HCT116 (cell line): ENCODE results near the gene OR52R1. TPM values are rescaled to one million over a fixed set of nuclear protein-coding genes. Genes with fewer than 3 reads are reported as not detected.

Experiments
- ATAC-seq: fragments of 200-7000 bp; cut with Tn5 transposase; 2 replicates; pipeline ENCODE4 v1.9.1; 2020; ENCODE audit warnings: mild to moderate bottlenecking, moderate library complexity
- BruUV-seq: library from RNA; stranded (reverse); fragments of 400-500 nt; replicated peaks from 2 replicates; lab custom pipeline; 2021; lab: Mats Ljungman, UMichigan
- CTCF ChIA-PET: fragments of 300-600 bp; sonication (Branson Sonifier 250); formaldehyde crosslinking; loops from one replicate; lab custom pipeline; 2021; ENCODE audit warnings: antibody characterized with exemption; lab: Charles Lee
- POLR2A ChIA-PET: fragments of 300-600, 350-600 bp; sonication (Branson Sonifier 250); formaldehyde crosslinking; loops from one replicate; lab custom pipeline; 2021; ENCODE audit warnings: antibody characterized with exemption; lab: Charles Lee
- RAD21 ChIA-PET, 2 experiments: fragments of 300-600 bp; sonication (Branson Sonifier 250); formaldehyde crosslinking; loops; one replicate each; lab custom pipeline; 2023; ENCODE audit warnings: low total read pairs in 2 of 2; ENCODE audit not compliant: uncharacterized antibody in 2 of 2, unreplicated experiment in 2 of 2, low non-redundant PET in 1 of 2; lab: Charles Lee
- DNase-seq: peaks from one replicate; pipeline ENCODE4 v3.0.0-alpha.2; 2010; ENCODE audit warnings: low read depth, low spot score
- H2AFZ ChIP-seq: fragments of 200-600 bp; shearing (Covaris generic), sonication (generic); 2 replicates; pipeline ENCODE4 v1.6.1; 2017; ENCODE audit warnings: low read depth, mixed run types, mixed read lengths, antibody characterized with exemption, low read length; ENCODE audit not compliant: poor library complexity, severe bottlenecking
- H3K27ac ChIP-seq: 2 replicates; pipeline ENCODE4 v1.5.1; 2012; ENCODE audit warnings: low read depth, low read length
- H3K27me3 ChIP-seq: fragments of 200-600 bp; sonication (generic); 2 replicates; pipeline ENCODE4 v1.6.1; 2016; ENCODE audit warnings: mixed run types, low read length, mixed read lengths; ENCODE audit not compliant: insufficient read depth
- H3K36me3 ChIP-seq, 2 experiments: fragments of 200-500 bp in 1 of 2; fragments of 200-600 bp in 1 of 2; sonication (Bioruptor generic) in 1 of 2; sonication (generic) in 1 of 2; 2 replicates each; pipeline versions ENCODE4 v1.5.1 to v1.6.1; 2014 to 2016; ENCODE audit warnings: low read length in 2 of 2, inconsistent platforms in 1 of 2, mixed read lengths in 1 of 2, mixed run types in 1 of 2; ENCODE audit not compliant: insufficient read depth in 2 of 2, control insufficient read depth in 1 of 2
- H3K4me1 ChIP-seq, 2 experiments: fragments of 200-600 bp in 1 of 2; sonication (generic) in 1 of 2; 2 replicates each; pipeline versions ENCODE4 v1.5.1 to v1.6.1; 2012 to 2017; ENCODE audit warnings: low read length in 2 of 2, inconsistent platforms in 1 of 2, mild to moderate bottlenecking in 1 of 2, mixed read lengths in 1 of 2, mixed run types in 1 of 2, moderate library complexity in 1 of 2; ENCODE audit not compliant: insufficient read depth in 2 of 2, control insufficient read depth in 1 of 2
- H3K4me2 ChIP-seq: fragments of 200-600 bp; sonication (generic); 2 replicates; pipeline ENCODE4 v1.6.1; 2017; ENCODE audit warnings: mixed run types, low read length, mixed read lengths
- H3K4me3 ChIP-seq, 2 experiments: fragments of 200-600 bp in 1 of 2; sonication (generic) in 1 of 2; replicated peaks in 1 of 2; 2 replicates each; pipeline ENCODE4 v1.5.1; 2011 to 2016; ENCODE audit warnings: low read length in 2 of 2, control low read depth in 1 of 2, low read depth in 1 of 2, mild to moderate bottlenecking in 1 of 2, mixed read lengths in 1 of 2, mixed run types in 1 of 2
- H3K79me2 ChIP-seq: fragments of 200-600 bp; sonication (generic); 2 replicates; pipeline ENCODE4 v1.6.1; 2017; ENCODE audit warnings: mild to moderate bottlenecking, mixed run types, low read length, moderate library complexity, mixed read lengths; ENCODE audit not compliant: insufficient read depth
- H3K9ac ChIP-seq: fragments of 200-600 bp; sonication (generic); 2 replicates; pipeline ENCODE4 v1.6.1; 2016; ENCODE audit warnings: low read length, mixed read lengths
- H3K9me2 ChIP-seq: fragments of 200-600 bp; sonication (generic), shearing (Covaris generic); 2 replicates; pipeline ENCODE4 v1.6.1; 2017; ENCODE audit warnings: mixed run types, mild to moderate bottlenecking, moderate library complexity; ENCODE audit not compliant: insufficient read depth
- H3K9me3 ChIP-seq, 2 experiments: fragments of 200-500 bp in 1 of 2; fragments of 200-600 bp in 1 of 2; sonication (Bioruptor generic) in 1 of 2; sonication (generic) in 1 of 2; 2 replicates each; pipeline ENCODE4 v1.6.1; 2014 to 2017; ENCODE audit warnings: low read length in 2 of 2, mixed read lengths in 2 of 2, inconsistent platforms in 1 of 2, low read depth in 1 of 2, mild to moderate bottlenecking in 1 of 2, mixed run types in 1 of 2, moderate library complexity in 1 of 2; ENCODE audit not compliant: control insufficient read depth in 1 of 2, insufficient read depth in 1 of 2
- H4K20me1 ChIP-seq: fragments of 200-600 bp; sonication (generic), shearing (Covaris generic); 2 replicates; pipeline ENCODE4 v1.6.1; 2017; ENCODE audit warnings: mixed run types, mild to moderate bottlenecking, moderate library complexity; ENCODE audit not compliant: insufficient read depth
- CEBPB ChIP-seq: IDR thresholded peaks from 2 replicates; pipeline ENCODE4 v1.6.1; 2012; ENCODE audit warnings: low read depth
- EZH2phosphoT487 ChIP-seq: fragments of 200-600 bp; IDR thresholded peaks from 2 replicates; pipeline ENCODE4 v1.6.1; 2018; ENCODE audit warnings: antibody characterized with exemption, borderline replicate concordance
- JUND ChIP-seq: IDR thresholded peaks from 2 replicates; pipeline ENCODE4 v1.6.1; 2012
- POLR2AphosphoS5 ChIP-seq: IDR thresholded peaks from 2 replicates; pipeline ENCODE4 v1.6.1; 2011; ENCODE audit warnings: mild to moderate bottlenecking, low read depth, low read length, moderate library complexity
- SP1 ChIP-seq: IDR thresholded peaks from 2 replicates; pipeline ENCODE4 v1.6.1; 2012; ENCODE audit warnings: low read depth
- intact Hi-C: fragments of 100-400 bp; cut with micrococcal nuclease; formaldehyde crosslinking; loops from 2 replicates; pipeline ENCODE4 v1.10.0; 2022
- total RNA-seq: library from RNA; stranded (reverse); gene quantifications from one replicate; pipeline ENCODE4 v1.2.1, GENCODE V29; 2021; ENCODE audit not compliant: unreplicated experiment

The OR52R1 gene
- total RNA-seq, 1 experiment from 2014 or later = not detected

DNA sequence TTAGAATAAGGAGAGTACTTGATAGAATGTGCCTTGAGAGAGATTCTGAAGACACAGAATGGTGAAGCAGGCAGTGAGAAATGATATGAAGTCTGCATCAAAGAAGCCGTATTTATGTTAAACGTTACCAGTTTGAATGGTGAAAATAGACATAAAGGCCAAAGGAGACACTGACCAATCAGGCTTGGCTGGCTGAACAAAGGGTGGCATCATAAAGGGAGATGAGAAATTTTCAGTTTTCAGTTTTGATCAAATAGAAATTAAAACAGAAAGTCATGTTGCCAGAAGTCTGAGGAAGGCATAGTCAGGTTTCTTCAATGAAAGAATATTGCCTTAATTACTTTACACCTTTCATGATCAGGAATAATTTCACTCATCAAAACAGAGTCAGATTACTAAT lies 41.1 kb downstream of the OR52R1 start:
- Histone ChIP-seq H3K9ac (no peak overlapping the region), H3K9me3 (no peaks in the 10 kb centered on the region), H3K79me2 (no peaks in the 10 kb centered on the region), H3K4me3 (no peak overlapping the region), H3K9me2 (no peaks in the 10 kb centered on the region), H4K20me1 (peaks cover under 1% of the 10 kb centered on the region; the same call in 1 of the 2 replicates), H3K27ac (no peak overlapping the region), H3K4me2 (no peak overlapping the region), H2AFZ (no peak overlapping the region)
- ATAC-seq = no peak
- ChIA-PET POLR2A (no interaction called here), RAD21 (no interaction called here)
- no peak for TF ChIP-seq EZH2phosphoT487
- no peak for TF ChIP-seq SP1
- no peak for TF ChIP-seq JUND
- TF ChIP-seq CEBPB = no peak
- TF ChIP-seq POLR2AphosphoS5 = no peak
- TF ChIP-seq, all 23 proteins: peak for 0
- H3K36me3 ChIP-seq = no peaks in the 10 kb centered on the region
- intact Hi-C loops = no loop called here
- BruUV-seq = no TSS peak
- CTCF ChIA-PET = no interaction called here
- H3K27me3 ChIP-seq = peaks cover 20% of the 10 kb centered on the region
- no peaks in the 10 kb centered on the region for H3K4me1 ChIP-seq
- DNase-seq = no peak

Other genes with a start within 250 kb of the OR52R1 start
- not detected for gene OR52I2, start 222.6 kb downstream of the OR52R1 start, total RNA-seq
- gene OR52I1, start 210.3 kb downstream of the OR52R1 start, total RNA-seq = not detected
- 8.3 TPM for gene TRIM68, start 196.1 kb downstream of the OR52R1 start, total RNA-seq
- not detected for gene OR51D1, start 166.9 kb downstream of the OR52R1 start, total RNA-seq
- gene OR51E1, start 160.4 kb downstream of the OR52R1 start, total RNA-seq = not detected
- gene OR51E2, start 106.5 kb downstream of the OR52R1 start, total RNA-seq = not detected
- gene MMP26, start 99.6 kb downstream of the OR52R1 start, total RNA-seq = not detected
- gene OR51F1, start 34.4 kb downstream of the OR52R1 start, total RNA-seq = not detected
- not detected for gene OR51F2, start 16.9 kb upstream of the OR52R1 start, total RNA-seq
- gene OR51S1, start 44.8 kb upstream of the OR52R1 start, total RNA-seq = not detected
- not detected for gene OR51T1, start 77.5 kb upstream of the OR52R1 start, total RNA-seq
- gene OR51A7, start 99.4 kb upstream of the OR52R1 start, total RNA-seq = not detected
- gene OR51G2, start 115.0 kb upstream of the OR52R1 start, total RNA-seq = not detected
- gene OR51G1, start 120.0 kb upstream of the OR52R1 start, total RNA-seq = not detected
- gene OR51A4, start 143.2 kb upstream of the OR52R1 start, total RNA-seq = not detected
- gene OR51A2, start 151.3 kb upstream of the OR52R1 start, total RNA-seq = not detected
- gene OR51L1, start 190.5 kb upstream of the OR52R1 start, total RNA-seq = not detected
- not detected for gene OR52J3, start 242.1 kb upstream of the OR52R1 start, total RNA-seq